Coronary artery (tissue), 2 donors: Measurements from ENCODE around the gene MRPS30.
A peak's percentile ranks its signal among the peaks of the same experiment; 100 is the strongest.
"Not testable (repeated sequence)": the region's sequence is repeated elsewhere in the genome, so short reads cannot be mapped to it uniquely, and the experiment has no call there.

Experiments used
- DNase-seq: peaks from one replicate; pipeline ENCODE4 v3.0.0-alpha.2; 2017; ENCODE audit warnings: low spot score
- H3K27ac ChIP-seq, 2 donors: fragments of 200-600 bp; sonication (generic); one replicate each; pipeline ENCODE4 v1.5.1; 2016 to 2019
- H3K4me3 ChIP-seq: fragments of 200-600 bp; sonication (generic); 2 replicates; pipeline ENCODE4 v1.5.1; 2016; ENCODE audit warnings: mild to moderate bottlenecking, moderate library complexity
- TF ChIP-seq, protein P1 (sequence below): fragments of 200-600 bp; sonication (generic); IDR thresholded peaks from one replicate; pipeline ENCODE4 v1.5.1; 2019; ENCODE audit warnings: antibody characterized with exemption

Gene MRPS30

DNA sequence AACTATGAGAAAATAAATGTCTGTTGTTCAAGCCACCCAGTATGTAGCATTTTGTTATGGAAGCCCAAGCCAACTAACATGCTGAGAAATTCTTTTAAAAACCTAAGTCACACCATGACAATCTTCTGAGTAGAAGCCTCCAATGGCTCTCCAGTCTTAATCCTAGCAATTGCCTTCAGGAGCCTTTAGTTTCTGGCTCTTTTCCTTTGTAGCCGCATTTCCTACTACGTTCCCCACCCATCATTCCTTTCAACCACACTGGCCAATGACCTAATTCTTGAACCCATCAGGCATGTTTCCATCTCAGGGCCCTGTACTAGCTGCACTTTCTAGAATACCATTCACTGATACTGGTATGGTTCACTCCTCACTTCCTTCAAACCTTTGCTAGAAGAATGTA, 2.1 kb upstream of the MRPS30 start:
- DNase-seq = no peak
- H3K4me3 ChIP-seq = no peak overlapping the region
- TF ChIP-seq, protein P1, sequence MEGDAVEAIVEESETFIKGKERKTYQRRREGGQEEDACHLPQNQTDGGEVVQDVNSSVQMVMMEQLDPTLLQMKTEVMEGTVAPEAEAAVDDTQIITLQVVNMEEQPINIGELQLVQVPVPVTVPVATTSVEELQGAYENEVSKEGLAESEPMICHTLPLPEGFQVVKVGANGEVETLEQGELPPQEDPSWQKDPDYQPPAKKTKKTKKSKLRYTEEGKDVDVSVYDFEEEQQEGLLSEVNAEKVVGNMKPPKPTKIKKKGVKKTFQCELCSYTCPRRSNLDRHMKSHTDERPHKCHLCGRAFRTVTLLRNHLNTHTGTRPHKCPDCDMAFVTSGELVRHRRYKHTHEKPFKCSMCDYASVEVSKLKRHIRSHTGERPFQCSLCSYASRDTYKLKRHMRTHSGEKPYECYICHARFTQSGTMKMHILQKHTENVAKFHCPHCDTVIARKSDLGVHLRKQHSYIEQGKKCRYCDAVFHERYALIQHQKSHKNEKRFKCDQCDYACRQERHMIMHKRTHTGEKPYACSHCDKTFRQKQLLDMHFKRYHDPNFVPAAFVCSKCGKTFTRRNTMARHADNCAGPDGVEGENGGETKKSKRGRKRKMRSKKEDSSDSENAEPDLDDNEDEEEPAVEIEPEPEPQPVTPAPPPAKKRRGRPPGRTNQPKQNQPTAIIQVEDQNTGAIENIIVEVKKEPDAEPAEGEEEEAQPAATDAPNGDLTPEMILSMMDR = no peak
- no peak overlapping the region for H3K27ac ChIP-seq

DNA sequence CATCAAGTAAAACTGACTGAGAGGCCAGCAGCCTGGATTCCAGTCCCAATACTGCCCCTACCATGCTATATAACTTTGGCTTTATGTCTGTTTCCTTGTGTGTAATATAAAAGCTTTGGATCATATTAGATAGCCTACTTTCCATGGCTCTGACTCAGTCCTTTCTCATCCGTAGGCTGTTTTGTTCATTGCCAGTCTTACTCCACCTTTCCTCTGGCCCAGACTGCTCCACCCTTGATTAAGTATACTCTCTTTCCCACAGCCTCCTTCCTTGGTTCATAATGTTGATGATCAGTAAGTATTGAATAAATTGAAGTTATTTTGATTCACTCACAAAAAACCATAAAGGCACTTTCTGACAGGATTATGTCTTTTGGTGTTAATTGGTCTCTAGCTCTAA, 1.5 kb upstream of the MRPS30 start:
- no peak overlapping the region for H3K27ac ChIP-seq
- DNase-seq = no peak
- no peak overlapping the region for H3K4me3 ChIP-seq
- TF ChIP-seq, protein P1 = no peak

DNA sequence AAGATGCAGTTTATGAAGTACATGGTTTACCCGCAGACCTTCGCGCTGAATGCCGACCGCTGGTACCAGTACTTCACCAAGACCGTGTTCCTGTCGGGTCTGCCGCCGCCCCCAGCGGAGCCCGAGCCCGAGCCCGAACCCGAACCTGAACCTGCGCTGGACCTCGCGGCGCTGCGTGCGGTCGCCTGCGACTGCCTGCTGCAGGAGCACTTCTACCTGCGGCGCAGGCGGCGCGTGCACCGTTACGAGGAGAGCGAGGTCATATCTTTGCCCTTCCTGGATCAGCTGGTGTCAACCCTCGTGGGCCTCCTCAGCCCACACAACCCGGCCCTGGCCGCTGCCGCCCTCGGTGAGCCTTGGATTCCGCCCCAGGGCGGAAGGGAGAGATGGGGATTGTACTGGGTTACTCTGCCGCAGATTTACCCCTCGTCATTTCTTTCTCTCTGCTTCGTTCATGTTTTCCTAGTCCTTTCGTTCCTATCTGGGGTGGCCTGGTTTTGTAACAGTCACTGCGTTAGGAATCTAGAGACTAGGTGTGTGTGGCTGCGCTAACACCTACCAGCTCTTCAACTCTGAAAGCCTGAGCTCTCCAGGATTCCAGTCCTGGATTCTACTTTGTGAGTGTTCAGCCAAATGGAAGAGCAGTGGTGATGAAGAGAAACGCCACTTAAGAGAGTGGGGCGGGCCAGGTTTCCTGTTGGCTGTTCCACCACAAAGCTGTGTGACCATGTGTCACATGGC, 638 bp downstream of the MRPS30 start:
- DNase-seq = peak; percentile 72
- TF ChIP-seq, protein P1 = no peak
- Histone ChIP-seq H3K27ac (peak overlapping the region; percentile 81 to 85), H3K4me3 (peak overlapping the region; percentile 87)

DNA sequence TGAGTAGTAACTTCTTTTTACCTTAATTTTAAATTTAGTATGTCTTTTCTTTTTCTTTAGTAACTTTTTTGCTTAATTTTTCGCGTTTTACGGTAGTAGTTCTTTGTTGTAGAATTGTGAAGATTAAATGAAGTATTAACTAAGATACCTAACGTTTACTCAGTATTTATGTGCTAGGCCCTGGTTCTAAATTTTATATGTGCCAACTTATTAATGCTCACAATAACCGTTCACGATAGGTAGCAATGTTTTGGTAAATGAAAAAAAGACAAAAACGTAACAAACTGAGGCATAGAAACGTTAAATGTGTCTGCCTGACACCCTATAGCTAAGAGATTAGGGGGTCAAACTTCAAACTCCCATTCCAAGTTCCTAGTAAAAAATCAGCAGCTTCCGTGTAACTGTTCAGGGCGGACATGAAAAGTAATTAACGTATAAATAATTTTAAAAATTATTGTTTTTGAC, 1.2 kb downstream of the MRPS30 start:
- H3K27ac ChIP-seq = peak overlapping the region in 1 of 2 donors; percentile 81
- DNase-seq = no peak
- peak overlapping the region; percentile 87 for H3K4me3 ChIP-seq
- TF ChIP-seq, protein P1 = no peak

DNA sequence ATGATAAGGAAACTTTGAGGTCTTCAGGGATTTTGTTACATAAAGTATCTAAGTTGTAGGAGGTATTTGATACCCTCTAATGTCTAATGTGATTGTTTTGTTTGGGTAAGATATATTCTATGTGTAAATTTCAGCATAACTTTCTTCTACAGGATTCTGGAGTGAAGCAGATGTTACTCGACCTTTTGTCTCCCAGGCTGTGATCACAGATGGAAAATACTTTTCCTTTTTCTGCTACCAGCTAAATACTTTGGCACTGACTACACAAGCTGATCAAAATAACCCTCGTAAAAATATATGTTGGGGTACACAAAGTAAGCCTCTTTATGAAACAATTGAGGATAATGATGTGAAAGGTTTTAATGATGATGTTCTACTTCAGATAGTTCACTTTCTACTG, 6.0 kb downstream of the MRPS30 start:
- DNase-seq = no peak
- TF ChIP-seq, protein P1 = no peak
- no peak overlapping the region for H3K27ac ChIP-seq
- no peak overlapping the region for H3K4me3 ChIP-seq

DNA sequence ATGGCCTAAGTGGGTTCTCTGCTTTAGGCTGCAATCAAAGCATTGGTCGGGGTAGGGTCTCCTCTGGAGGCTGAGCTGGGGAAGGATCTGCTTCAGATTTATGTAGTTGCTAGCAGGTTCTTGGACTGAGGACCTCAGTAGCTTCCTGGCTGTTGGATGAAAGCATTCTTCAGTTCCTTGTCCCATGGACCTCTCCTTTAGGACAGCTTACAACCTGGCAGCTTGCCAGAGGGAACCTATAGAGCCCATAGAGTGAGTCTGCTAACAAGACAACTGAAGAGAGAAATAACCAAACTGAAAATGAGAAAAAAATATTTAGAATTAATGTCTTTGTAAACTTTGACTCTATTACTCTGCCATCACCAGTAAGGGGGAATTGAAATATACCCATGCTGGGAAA, 12.4 kb downstream of the MRPS30 start:
- Histone ChIP-seq H3K27ac (no peak overlapping the region), H3K4me3 (no peak overlapping the region)
- TF ChIP-seq, protein P1 = no peak
- no peak for DNase-seq

DNA sequence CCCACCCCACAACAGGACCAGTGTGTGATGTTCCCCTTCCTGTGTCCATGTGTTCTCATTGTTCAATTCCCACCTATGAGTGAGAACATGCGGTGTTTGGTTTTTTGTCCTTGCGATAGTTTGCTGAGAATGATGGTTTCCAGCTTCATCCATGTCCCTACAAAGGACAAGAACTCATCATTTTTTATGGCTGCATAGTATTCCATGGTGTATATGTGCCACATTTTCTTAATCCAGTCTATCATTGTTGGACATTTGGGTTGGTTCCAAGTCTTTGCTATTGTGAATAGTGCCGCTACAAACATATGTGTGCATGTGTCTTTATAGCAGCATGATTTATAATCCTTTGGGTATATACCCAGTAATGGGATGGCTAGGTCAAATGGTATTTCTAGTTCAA, 15.9 kb downstream of the MRPS30 start:
- DNase-seq, H3K4me3 ChIP-seq, H3K27ac ChIP-seq: not testable (repeated sequence)
